ENCODE measurements around the gene ADAMTSL3. TPM values are rescaled to one million over a fixed set of nuclear protein-coding genes. Genes with fewer than 3 reads are reported as not detected.

The ADAMTSL3 gene
- total RNA-seq, 1 donor from 2014 or later: 0.35 TPM

- DNase-seq (ENCODE audit: extremely low read depth, low read depth, low spot score): no peak
These were observed 685 bp downstream of the ADAMTSL3 start for GRCh38 chr15:83654379-83655236.

- DNase-seq (ENCODE audit: extremely low read depth, low read depth, low spot score): no peak
These were observed 1.3 kb downstream of the ADAMTSL3 start for GRCh38 chr15:83655237-83655616.

GRCh38 chr15:83656192-83656591, 2.3 kb downstream of the ADAMTSL3 start:
- DNase-seq (ENCODE audit: extremely low read depth, low read depth, low spot score): no peak

GRCh38 chr15:83656943-83657528, 3.1 kb downstream of the ADAMTSL3 start:
- DNase-seq (ENCODE audit: extremely low read depth, low read depth, low spot score): no peak

GRCh38 chr15:83657549-83657948, 3.6 kb downstream of the ADAMTSL3 start:
- no peak for DNase-seq (ENCODE audit: extremely low read depth, low read depth, low spot score)

GRCh38 chr15:83658430-83659416, 4.8 kb downstream of the ADAMTSL3 start:
- no peak for DNase-seq (ENCODE audit: extremely low read depth, low read depth, low spot score)

GRCh38 chr15:83659417-83659812, 5.5 kb downstream of the ADAMTSL3 start:
- DNase-seq (ENCODE audit: extremely low read depth, low read depth, low spot score): no peak

GRCh38 chr15:83665480-83665879, 11.6 kb downstream of the ADAMTSL3 start:
- no peak for DNase-seq (ENCODE audit: extremely low read depth, low read depth, low spot score)

GRCh38 chr15:83670672-83671229, 16.8 kb downstream of the ADAMTSL3 start:
- no peak for DNase-seq (ENCODE audit: extremely low read depth, low read depth, low spot score)

- no peak for DNase-seq (ENCODE audit: extremely low read depth, low read depth, low spot score)
These were observed 17.7 kb downstream of the ADAMTSL3 start for GRCh38 chr15:83671603-83672002.

- no peak for DNase-seq (ENCODE audit: extremely low read depth, low read depth, low spot score)
These were observed 19.5 kb downstream of the ADAMTSL3 start for GRCh38 chr15:83673385-83673784.

- no peak for DNase-seq (ENCODE audit: extremely low read depth, low read depth, low spot score)
These were observed 28.7 kb downstream of the ADAMTSL3 start for GRCh38 chr15:83682476-83683088.

GRCh38 chr15:83685916-83686332, 32.0 kb downstream of the ADAMTSL3 start:
- DNase-seq (ENCODE audit: extremely low read depth, low read depth, low spot score): no peak

GRCh38 chr15:83688201-83688600, 34.3 kb downstream of the ADAMTSL3 start:
- no peak for DNase-seq (ENCODE audit: extremely low read depth, low read depth, low spot score)

- DNase-seq (ENCODE audit: extremely low read depth, low read depth, low spot score): no peak
These were observed 36.8 kb downstream of the ADAMTSL3 start for GRCh38 chr15:83690676-83691075.

GRCh38 chr15:83692746-83693581, 39.0 kb downstream of the ADAMTSL3 start:
- DNase-seq (ENCODE audit: extremely low read depth, low read depth, low spot score): no peak

GRCh38 chr15:83694015-83694414, 40.1 kb downstream of the ADAMTSL3 start:
- no peak for DNase-seq (ENCODE audit: extremely low read depth, low read depth, low spot score)

GRCh38 chr15:83694536-83694935, 40.6 kb downstream of the ADAMTSL3 start:
- DNase-seq (ENCODE audit: extremely low read depth, low read depth, low spot score): no peak

- DNase-seq (ENCODE audit: extremely low read depth, low read depth, low spot score): no peak
These were observed 41.3 kb downstream of the ADAMTSL3 start for GRCh38 chr15:83695246-83695645.

All from glomerular endothelial cell (primary cell).